ENCODE measurements around the gene PTF1A.

The PTF1A gene

GRCh38 chr10:23173214-23174073, 18.7 kb upstream of the PTF1A start:
- Mint-ChIP-seq H3K4me3 (no peak overlapping the region), H3K36me3 (no peaks in the 10 kb centered on the region), H3K27me3 (peaks cover 46% of the 10 kb centered on the region), H3K4me1 (ENCODE audit: low read depth) (peaks cover 15% of the 10 kb centered on the region), H3K27ac (no peak overlapping the region), H3K9me3 (ENCODE audit: low read depth) (no peaks in the 10 kb centered on the region)

- Mint-ChIP-seq H3K4me1 (ENCODE audit: low read depth) (peaks cover 15% of the 10 kb centered on the region), H3K27ac (no peak overlapping the region), H3K36me3 (no peaks in the 10 kb centered on the region), H3K9me3 (ENCODE audit: low read depth) (no peaks in the 10 kb centered on the region), H3K4me3 (no peak overlapping the region), H3K27me3 (peaks cover 51% of the 10 kb centered on the region)
Measured at GRCh38 chr10:23174074-23174976, 17.8 kb upstream of the PTF1A start.

GRCh38 chr10:23174977-23175512, 17.1 kb upstream of the PTF1A start:
- no peaks in the 10 kb centered on the region for H3K9me3 Mint-ChIP-seq (ENCODE audit: low read depth)
- H3K27me3 Mint-ChIP-seq = peaks cover 50% of the 10 kb centered on the region
- peaks cover 15% of the 10 kb centered on the region for H3K4me1 Mint-ChIP-seq (ENCODE audit: low read depth)
- no peak overlapping the region for H3K4me3 Mint-ChIP-seq
- H3K36me3 Mint-ChIP-seq = no peaks in the 10 kb centered on the region
- H3K27ac Mint-ChIP-seq = no peak overlapping the region

GRCh38 chr10:23186178-23186577, 5.9 kb upstream of the PTF1A start:
- no peak overlapping the region for H3K27ac Mint-ChIP-seq
- H3K27me3 Mint-ChIP-seq = peaks cover 36% of the 10 kb centered on the region

GRCh38 chr10:23186697-23187096, 5.4 kb upstream of the PTF1A start:
- no peak overlapping the region for H3K27ac Mint-ChIP-seq
- peaks cover 34% of the 10 kb centered on the region for H3K27me3 Mint-ChIP-seq
- no peak overlapping the region for H3K4me3 Mint-ChIP-seq
- no peaks in the 10 kb centered on the region for H3K36me3 Mint-ChIP-seq
- peaks cover 4% of the 10 kb centered on the region for H3K4me1 Mint-ChIP-seq (ENCODE audit: low read depth)
- H3K9me3 Mint-ChIP-seq (ENCODE audit: low read depth) = no peaks in the 10 kb centered on the region

More at GRCh38 chr10:23186178-23186577, 5.9 kb upstream of the PTF1A start:
- Mint-ChIP-seq H3K36me3 (no peaks in the 10 kb centered on the region), H3K9me3 (ENCODE audit: low read depth) (no peaks in the 10 kb centered on the region), H3K4me3 (no peak overlapping the region), H3K4me1 (ENCODE audit: low read depth) (peaks cover 4% of the 10 kb centered on the region)

- Mint-ChIP-seq H3K36me3 (no peaks in the 10 kb centered on the region), H3K27ac (no peak overlapping the region), H3K4me1 (ENCODE audit: low read depth) (peaks cover 4% of the 10 kb centered on the region), H3K9me3 (ENCODE audit: low read depth) (no peaks in the 10 kb centered on the region), H3K4me3 (no peak overlapping the region), H3K27me3 (peaks cover 32% of the 10 kb centered on the region)
Measured at GRCh38 chr10:23187155-23187554, 5.0 kb upstream of the PTF1A start.

GRCh38 chr10:23189024-23189423, 3.1 kb upstream of the PTF1A start:
- no peak overlapping the region for H3K27ac Mint-ChIP-seq

GRCh38 chr10:23190872-23191763, 994 bp upstream of the PTF1A start:
- H3K4me3 Mint-ChIP-seq = no peak overlapping the region

More at GRCh38 chr10:23189024-23189423, 3.1 kb upstream of the PTF1A start:
- Mint-ChIP-seq H3K9me3 (ENCODE audit: low read depth) (no peaks in the 10 kb centered on the region), H3K4me1 (ENCODE audit: low read depth) (peaks cover 6% of the 10 kb centered on the region), H3K4me3 (no peak overlapping the region), H3K36me3 (no peaks in the 10 kb centered on the region), H3K27me3 (peaks cover 30% of the 10 kb centered on the region)

GRCh38 chr10:23192712-23193434, 761 bp downstream of the PTF1A start:
- no peaks in the 10 kb centered on the region for H3K9me3 Mint-ChIP-seq (ENCODE audit: low read depth)
- H3K27me3 Mint-ChIP-seq = peaks cover 39% of the 10 kb centered on the region
- no peaks in the 10 kb centered on the region for H3K36me3 Mint-ChIP-seq
- H3K27ac Mint-ChIP-seq = no peak overlapping the region
- H3K4me3 Mint-ChIP-seq = peak overlapping the region; percentile 38
- peaks cover 11% of the 10 kb centered on the region for H3K4me1 Mint-ChIP-seq (ENCODE audit: low read depth)

More at GRCh38 chr10:23190872-23191763, 994 bp upstream of the PTF1A start:
- Mint-ChIP-seq H3K27me3 (peaks cover 33% of the 10 kb centered on the region), H3K27ac (no peak overlapping the region), H3K9me3 (ENCODE audit: low read depth) (no peaks in the 10 kb centered on the region), H3K4me1 (ENCODE audit: low read depth) (peaks cover 11% of the 10 kb centered on the region), H3K36me3 (no peaks in the 10 kb centered on the region)

- H3K36me3 Mint-ChIP-seq = no peaks in the 10 kb centered on the region
- H3K4me1 Mint-ChIP-seq (ENCODE audit: low read depth) = peaks cover 16% of the 10 kb centered on the region
- no peaks in the 10 kb centered on the region for H3K9me3 Mint-ChIP-seq (ENCODE audit: low read depth)
- no peak overlapping the region for H3K27ac Mint-ChIP-seq
- H3K4me3 Mint-ChIP-seq = peak overlapping the region; percentile 45
- H3K27me3 Mint-ChIP-seq = peaks cover 43% of the 10 kb centered on the region
Measured at GRCh38 chr10:23193435-23194074, 1.4 kb downstream of the PTF1A start.

- Mint-ChIP-seq H3K4me3 (no peak overlapping the region), H3K9me3 (ENCODE audit: low read depth) (no peaks in the 10 kb centered on the region), H3K27ac (no peak overlapping the region), H3K36me3 (no peaks in the 10 kb centered on the region), H3K27me3 (peaks cover 39% of the 10 kb centered on the region), H3K4me1 (ENCODE audit: low read depth) (peaks cover 16% of the 10 kb centered on the region)
Measured at GRCh38 chr10:23194471-23194965, 2.4 kb downstream of the PTF1A start.

GRCh38 chr10:23194966-23195845, 3.1 kb downstream of the PTF1A start:
- no peaks in the 10 kb centered on the region for H3K9me3 Mint-ChIP-seq (ENCODE audit: low read depth)
- H3K36me3 Mint-ChIP-seq = no peaks in the 10 kb centered on the region
- peaks cover 18% of the 10 kb centered on the region for H3K4me1 Mint-ChIP-seq (ENCODE audit: low read depth)
- peaks cover 41% of the 10 kb centered on the region for H3K27me3 Mint-ChIP-seq
- no peak overlapping the region for H3K4me3 Mint-ChIP-seq
- H3K27ac Mint-ChIP-seq = no peak overlapping the region
